Pancreas (tissue), 10 donors: ENCODE results near the gene FABP7. TPM values are rescaled to one million over a fixed set of nuclear protein-coding genes. Genes with fewer than 3 reads are reported as not detected.

Experiments used
- ATAC-seq, 4 donors: fragments of 200-7000 bp; cut with Tn5 transposase; one replicate each; pipeline versions ENCODE4 v1.8.0 to v1.9.1; 2020; ENCODE audit warnings: mild to moderate bottlenecking in 4 of 4, moderate library complexity in 4 of 4
- DNase-seq, 6 donors: peaks; one replicate each; pipeline ENCODE4 v3.0.0-alpha.2; 2020
- FAIRE-seq: peaks from 2 replicates; lab custom pipeline; 2012; peaks lifted over from hg19 to GRCh38; lab: Jason Lieb, UNC
- H3K27ac ChIP-seq, 4 donors: fragments of 200-600 bp; sonication (generic); 1 replicate in 3 of 4; 2 replicates in 1 of 4; pipeline versions ENCODE4 v1.5.0 to v1.8.0; 2020
- H3K27me3 ChIP-seq, 4 donors: fragments of 200-600 bp; one replicate each; pipeline ENCODE4 v1.8.0; 2021
- H3K36me3 ChIP-seq, 3 donors: fragments of 200-600 bp; sonication (generic) in 1 of 3; one replicate each; pipeline versions ENCODE4 v1.5.0 to v1.8.0; 2020 to 2021
- H3K4me1 ChIP-seq, 3 donors: fragments of 200-600 bp; one replicate each; pipeline ENCODE4 v1.8.0; 2021
- H3K4me3 ChIP-seq, 4 donors: fragments of 200-600 bp; sonication (generic) in 2 of 4; one replicate each; pipeline versions ENCODE4 v1.5.0 to v1.8.0; 2020 to 2021
- H3K9me3 ChIP-seq, 4 donors: fragments of 200-600 bp; one replicate each; pipeline ENCODE4 v1.8.0; 2021
- CTCF ChIP-seq, 4 donors: fragments of 200-600 bp; sonication (generic) in 3 of 4; IDR thresholded peaks; one replicate each; pipeline versions ENCODE4 v1.5.0 to v1.8.0; 2021; ENCODE audit warnings: antibody characterized with exemption in 4 of 4
- WGBS, 2 donors: extraction: QIAGEN DNeasy Blood & Tissue Kit; methylation state at CpG; one replicate each; pipeline ENCODE4 v1.1.7; 2013; 5-methylcytosine and 5-hydroxymethylcytosine counted together
- intact Hi-C, 3 donors: fragments of 100-400 bp; cut with DNase I; formaldehyde crosslinking; loops; one replicate each; pipeline versions ENCODE4 v1.11.1 to v1.14.2; 2022
- polyA plus RNA-seq, 2 donors: library from polyadenylated mRNA; stranded (reverse); fragments of 200-250 nt; gene quantifications; one replicate each; pipeline ENCODE4 v1.2.3, GENCODE V29; 2013
- total RNA-seq, 6 donors: library from RNA; stranded (reverse); fragmentation: NEBNext Ultra II Directional in 4 of 6; extraction: Animal tissue kit (Norgen Biotek cat#: 25700) in 4 of 6; gene quantifications; one replicate each; pipeline versions ENCODE4 v1.2.1 to v1.2.4, GENCODE V29; 2021 to 2023
- donor health status: healthy with polysubstance abuse.
- donor health status: DM: no; HTN: no; CAD: no; lungs with moderate emphysema.
- donor health status: DM: no; HTN: no; CAD: no.
- donor health status: control.
- donor health status: control.
- donor health status: Bipolar disorder and iron deficiency.
- donor health status: DM: yes; HTN: yes; CAD: no.
- donor health status: DM: no; HTN: no; CAD: no.
- donor health status: DM: no; HTN: no; CAD: no.
- donor health status: DM: yes; HTN: yes; CAD: no.

The FABP7 gene
- total and polyA plus RNA-seq, 8 donors = not detected

- intact Hi-C loops = no loop called here
- no peaks in the 10 kb centered on the region for H3K9me3 ChIP-seq
- H3K36me3 ChIP-seq = no peaks in the 10 kb centered on the region
- no peaks in the 10 kb centered on the region for H3K4me1 ChIP-seq
- no peak overlapping the region for H3K27ac ChIP-seq
- DNase-seq (no peak), FAIRE-seq (no peak), ATAC-seq (no peak)
- H3K4me3 ChIP-seq = no peak overlapping the region
- no peaks in the 10 kb centered on the region for H3K27me3 ChIP-seq
- 43 to 56% methylated on average over 1 of the region's 1 CpG for WGBS, 2 donors
- no peak for TF ChIP-seq CTCF (IDR thresholded peaks at IDR 0.05)
Observed at GRCh38 chr6:122758927-122759334, 20.6 kb upstream of the FABP7 start.

- ATAC-seq (no peak), DNase-seq (no peak), FAIRE-seq (no peak)
- H3K36me3 ChIP-seq = no peaks in the 10 kb centered on the region
- no peaks in the 10 kb centered on the region for H3K27me3 ChIP-seq
- H3K9me3 ChIP-seq = no peaks in the 10 kb centered on the region
- H3K4me1 ChIP-seq = no peaks in the 10 kb centered on the region
- no peak overlapping the region for H3K27ac ChIP-seq
- H3K4me3 ChIP-seq = no peak overlapping the region
- no peak for TF ChIP-seq CTCF (IDR thresholded peaks at IDR 0.05)
- intact Hi-C loops = no loop called here
Observed at GRCh38 chr6:122760330-122760729, 19.2 kb upstream of the FABP7 start.

GRCh38 chr6:122766256-122766655 lies 13.3 kb upstream of the FABP7 start:
- no peaks in the 10 kb centered on the region for H3K36me3 ChIP-seq
- DNase-seq (no peak), ATAC-seq (no peak), FAIRE-seq (no peak)
- no peak overlapping the region for H3K4me3 ChIP-seq
- no peaks in the 10 kb centered on the region for H3K4me1 ChIP-seq
- intact Hi-C loops = no loop called here
- H3K9me3 ChIP-seq = no peaks in the 10 kb centered on the region
- no peak for TF ChIP-seq CTCF (IDR thresholded peaks at IDR 0.05)
- no peak overlapping the region for H3K27ac ChIP-seq
- no peaks in the 10 kb centered on the region for H3K27me3 ChIP-seq

- H3K27ac ChIP-seq = no peak overlapping the region
- ATAC-seq = peak; percentile 64 to 98 (median 94)
- TF ChIP-seq CTCF (IDR thresholded peaks at IDR 0.05) = peak in 1 of 4 donors; percentile 22
Observed at GRCh38 chr6:122770835-122771601, 8.5 kb upstream of the FABP7 start.

GRCh38 chr6:122772724-122773415 lies 6.6 kb upstream of the FABP7 start:
- no peak for FAIRE-seq
- 93 to 94% methylated on average over 3 of the region's 3 CpGs for WGBS, 2 donors
- Histone ChIP-seq H3K9me3 (no peaks in the 10 kb centered on the region), H3K27me3 (no peaks in the 10 kb centered on the region), H3K36me3 (no peaks in the 10 kb centered on the region), H3K4me3 (no peak overlapping the region), H3K27ac (no peak overlapping the region), H3K4me1 (no peaks in the 10 kb centered on the region)
- intact Hi-C loops = no loop called here
- ATAC-seq = no peak
- no peak for DNase-seq
- no peak for TF ChIP-seq CTCF (IDR thresholded peaks at IDR 0.05)

More at GRCh38 chr6:122770835-122771601, 8.5 kb upstream of the FABP7 start:
- H3K9me3 ChIP-seq = no peaks in the 10 kb centered on the region
- WGBS, 2 donors = 3 to 6% methylated on average over 1 of the region's 1 CpG
- H3K27me3 ChIP-seq = no peaks in the 10 kb centered on the region
- intact Hi-C loops = no loop called here
- peak in 3 of 6 donors; percentile 40 to 48 (median 48) for DNase-seq
- FAIRE-seq = no peak
- no peaks in the 10 kb centered on the region for H3K4me1 ChIP-seq
- no peak overlapping the region for H3K4me3 ChIP-seq
- H3K36me3 ChIP-seq = no peaks in the 10 kb centered on the region
